ENCODE results near the gene OSER1.

- TF ChIP-seq NFYB (CRISPR knock-in tag; conservative IDR thresholded peaks at IDR 0.05; ENCODE audit: low read depth) (no peak), CTCF (IDR thresholded peaks at IDR 0.05) (no peak)
Measured at GRCh38 chr20:44206132-44206531, 4.4 kb downstream of the OSER1 start.
